GM18526 (cell line): ENCODE measurements around the gene RFX3.

Source experiments
- POLR2A ChIP-seq: IDR thresholded peaks from 3 replicates; pipeline ENCODE4 v1.6.1; 2011; ENCODE audit not compliant: insufficient read length; ENCODE audit errors: extremely low read depth

Gene RFX3

GRCh38 chr9:3329361-3329760, 196.4 kb downstream of the RFX3 start:
- no peak for TF ChIP-seq POLR2A

DNA sequence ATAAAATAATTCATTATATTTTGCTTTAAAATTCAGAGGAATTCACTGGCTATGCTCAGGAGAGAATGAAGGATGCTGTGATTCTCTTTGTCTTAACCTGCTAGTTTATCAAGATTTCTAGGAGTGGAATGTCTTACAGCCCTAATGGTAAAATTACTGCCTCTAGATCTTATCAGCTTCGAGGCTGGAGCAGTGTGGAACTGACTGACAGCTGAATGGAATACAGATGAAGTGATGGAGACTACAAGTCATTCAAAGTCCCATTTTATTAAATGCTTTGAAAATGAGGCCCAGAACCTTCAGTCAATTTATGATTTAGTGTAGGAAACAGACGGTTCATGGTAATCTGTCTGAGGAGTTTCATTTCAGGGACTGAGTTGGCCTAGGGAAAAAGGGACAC, 202.1 kb downstream of the RFX3 start:
- TF ChIP-seq POLR2A: no peak

DNA sequence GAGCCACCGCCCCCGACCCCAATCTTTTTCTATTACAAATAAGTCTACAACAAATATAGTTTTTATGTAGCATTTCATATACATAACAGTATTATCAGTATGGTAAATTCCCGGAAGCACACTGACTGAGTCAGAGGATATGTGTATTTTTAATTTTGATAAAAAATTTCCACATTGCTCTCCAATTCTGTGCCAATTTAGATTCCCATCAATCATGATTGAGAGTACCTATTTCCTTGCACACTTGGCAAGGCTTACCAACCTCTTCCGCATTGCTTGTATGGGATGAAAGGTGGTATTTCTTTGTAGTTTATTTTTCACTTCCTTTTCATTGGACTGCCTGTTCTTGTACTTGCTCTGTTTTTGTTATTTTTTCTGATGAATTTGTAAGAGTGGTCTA, 204.6 kb downstream of the RFX3 start:
- no peak for TF ChIP-seq POLR2A

DNA sequence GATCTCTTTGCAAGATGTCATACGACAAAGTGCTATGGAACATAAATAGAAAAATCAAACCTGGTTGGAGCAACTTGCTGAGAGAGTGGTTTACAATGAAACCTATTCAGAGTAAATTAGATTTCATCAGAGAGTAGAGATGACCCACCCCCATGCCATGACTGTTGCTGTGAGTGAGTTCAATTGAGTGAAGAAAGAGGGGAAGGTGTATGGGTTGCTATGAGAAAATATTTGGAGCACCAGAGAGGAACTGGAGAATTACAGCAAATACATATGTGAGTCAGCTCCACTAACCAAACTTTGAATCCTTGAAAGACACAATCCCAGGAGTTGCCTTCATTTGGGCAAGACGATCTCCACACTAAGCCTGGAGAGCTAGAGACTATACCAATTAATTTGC, 217.2 kb downstream of the RFX3 start:
- TF ChIP-seq POLR2A: no peak

GRCh38 chr9:3299872-3300271, 225.9 kb downstream of the RFX3 start:
- no peak for TF ChIP-seq POLR2A

DNA sequence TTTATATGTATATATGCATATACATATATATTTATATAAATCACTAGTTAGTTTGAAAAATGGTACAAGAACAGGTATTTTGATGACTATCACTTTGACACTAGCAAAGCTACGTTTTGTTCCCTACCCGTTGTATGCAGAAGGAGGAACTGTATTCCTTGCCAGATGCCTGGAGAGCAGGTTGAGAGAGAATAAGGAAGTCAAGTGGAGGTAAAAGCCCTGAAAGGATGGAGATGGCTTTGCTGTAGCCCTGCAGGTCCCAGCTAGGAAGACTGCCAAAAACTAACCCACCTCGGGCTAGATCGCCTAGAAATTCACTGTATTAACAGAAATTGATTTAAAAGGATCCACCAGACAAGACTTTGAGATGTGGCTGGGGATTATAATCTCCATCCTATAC, 229.3 kb downstream of the RFX3 start:
- no peak for TF ChIP-seq POLR2A

DNA sequence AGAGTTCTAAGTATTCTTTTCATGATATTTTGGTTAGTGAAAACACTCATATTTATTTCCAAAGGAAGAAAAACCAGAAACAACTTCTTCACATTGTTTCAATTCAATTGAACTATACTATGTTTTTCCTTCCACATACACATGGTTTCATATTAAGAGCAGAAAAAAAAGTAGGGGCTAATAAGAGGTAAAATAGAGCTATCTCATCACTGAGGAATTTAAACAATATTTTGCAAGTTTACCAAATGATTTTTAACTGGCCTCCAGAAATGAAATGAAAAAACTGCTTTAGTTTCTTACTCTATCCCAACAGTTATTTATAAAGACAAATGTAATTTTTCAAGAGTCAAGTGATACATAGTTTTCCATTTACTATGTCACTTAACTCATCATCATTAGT, 233.5 kb downstream of the RFX3 start:
- no peak for TF ChIP-seq POLR2A

- no peak for TF ChIP-seq POLR2A
Observed at GRCh38 chr9:3290231-3290840, 235.5 kb downstream of the RFX3 start.

- no peak for TF ChIP-seq POLR2A
Observed at GRCh38 chr9:3288686-3289085, 237.1 kb downstream of the RFX3 start.

- no peak for TF ChIP-seq POLR2A
Observed at GRCh38 chr9:3285365-3286161, 240.2 kb downstream of the RFX3 start.

GRCh38 chr9:3282365-3282764, 243.4 kb downstream of the RFX3 start:
- no peak for TF ChIP-seq POLR2A

DNA sequence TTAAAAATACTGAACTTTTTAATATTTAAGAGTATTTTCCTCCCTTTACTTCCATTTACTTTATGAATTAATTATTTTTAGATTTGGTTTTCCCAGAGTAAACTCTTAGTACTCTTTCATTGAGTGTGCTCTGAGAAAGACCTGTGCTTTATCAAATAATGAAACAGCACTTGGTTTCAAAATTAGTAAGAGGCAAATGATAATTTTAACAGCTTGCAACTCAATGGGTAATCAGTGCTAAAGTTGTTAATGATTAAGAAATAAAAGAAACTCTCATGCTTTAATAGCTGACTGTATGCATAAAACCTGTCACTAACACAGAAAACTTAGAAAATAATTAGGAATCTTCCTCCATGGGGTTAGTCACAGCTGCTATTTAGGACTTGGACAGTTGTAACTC, 244.4 kb downstream of the RFX3 start:
- TF ChIP-seq POLR2A: no peak

DNA sequence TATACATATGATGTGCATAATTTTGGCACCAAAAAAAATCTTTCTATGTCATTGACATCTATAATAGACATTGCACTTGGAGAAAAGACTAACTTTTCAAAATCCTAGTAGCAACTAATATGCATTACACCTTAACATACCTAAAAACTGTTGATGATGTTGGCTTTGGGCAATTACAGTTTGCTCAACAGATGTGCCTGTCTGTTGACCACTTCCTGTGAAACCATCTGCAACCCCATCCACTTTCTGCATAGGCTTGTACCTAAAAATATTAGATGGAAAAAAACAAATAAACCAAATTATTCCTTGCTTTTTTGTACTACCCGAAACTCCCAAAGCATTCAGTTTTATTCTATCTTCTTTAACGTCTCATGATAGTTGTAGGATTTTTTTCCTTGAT, 248.6 kb downstream of the RFX3 start:
- no peak for TF ChIP-seq POLR2A

- no peak for TF ChIP-seq POLR2A
Observed at GRCh38 chr9:3271581-3271980, 254.2 kb downstream of the RFX3 start.

- no peak for TF ChIP-seq POLR2A
Observed at GRCh38 chr9:3271157-3271556, 254.6 kb downstream of the RFX3 start.

DNA sequence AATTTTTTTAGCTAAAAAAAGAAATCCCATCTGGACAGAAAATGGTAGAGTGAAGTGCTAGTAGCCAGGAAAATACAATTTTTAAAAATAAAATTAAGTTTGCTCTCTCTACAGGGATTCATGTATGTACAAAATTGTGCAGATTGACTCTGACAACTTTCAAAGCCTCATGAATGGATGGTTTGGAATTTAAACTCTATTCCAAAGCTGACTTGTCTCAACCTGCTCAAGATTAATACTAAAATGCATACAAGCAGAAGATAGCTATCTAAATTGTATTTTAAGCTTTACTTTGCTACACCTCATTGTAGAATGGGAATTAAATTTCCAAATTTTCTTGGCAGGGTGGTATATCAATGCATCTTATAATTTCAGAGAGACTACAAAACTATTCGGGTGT, 257.6 kb downstream of the RFX3 start:
- TF ChIP-seq POLR2A: no peak

GRCh38 chr9:3263698-3264097, 262.1 kb downstream of the RFX3 start:
- TF ChIP-seq POLR2A: no peak
